Trophoblast cell (in vitro differentiated cells and primary cell): ENCODE measurements around the gene SORL1.

Experiments
- DNase-seq, 2 donors: peaks; one replicate each; pipeline ENCODE4 v3.0.0-alpha.2; 2016
- H2AFZ ChIP-seq: 2 replicates; pipeline ENCODE4 v1.6.1; 2013; ENCODE audit warnings: low read length, moderate library complexity, mild to moderate bottlenecking; ENCODE audit not compliant: insufficient read depth, poor library complexity
- H2AK5ac ChIP-seq: 2 replicates; pipeline ENCODE4 v1.6.1; 2013; ENCODE audit warnings: mild to moderate bottlenecking, low read length
- H2BK120ac ChIP-seq: 2 replicates; pipeline ENCODE4 v1.6.1; 2013; ENCODE audit warnings: low read length, mild to moderate bottlenecking, moderate library complexity; ENCODE audit not compliant: insufficient read depth, poor library complexity
- H2BK12ac ChIP-seq: 2 replicates; pipeline ENCODE4 v1.6.1; 2013; ENCODE audit warnings: mild to moderate bottlenecking, low read length, moderate library complexity
- H2BK5ac ChIP-seq: 2 replicates; pipeline ENCODE4 v1.6.1; 2013; ENCODE audit warnings: low read length, low read depth, moderate library complexity, mild to moderate bottlenecking; ENCODE audit not compliant: poor library complexity
- H3K14ac ChIP-seq: 2 replicates; pipeline ENCODE4 v1.6.1; 2013; ENCODE audit warnings: mild to moderate bottlenecking, low read length
- H3K18ac ChIP-seq: 2 replicates; pipeline ENCODE4 v1.6.1; 2013; ENCODE audit warnings: mild to moderate bottlenecking, low read length
- H3K23ac ChIP-seq: 2 replicates; pipeline ENCODE4 v1.6.1; 2013; ENCODE audit warnings: low read length
- H3K27ac ChIP-seq: 2 replicates; pipeline ENCODE4 v1.5.1; 2013; ENCODE audit warnings: low read depth, mild to moderate bottlenecking, inconsistent platforms, low read length, moderate library complexity
- H3K27me3 ChIP-seq: 2 replicates; pipeline ENCODE4 v1.6.1; 2013; ENCODE audit warnings: inconsistent platforms, mild to moderate bottlenecking, low read length, moderate library complexity; ENCODE audit not compliant: insufficient read depth
- H3K36me3 ChIP-seq, 2 experiments: 1 replicate in 1 of 2; 2 replicates in 1 of 2; pipeline ENCODE4 v1.6.1; 2013; ENCODE audit warnings: low read length in 2 of 2, mild to moderate bottlenecking in 2 of 2, moderate library complexity in 1 of 2; ENCODE audit not compliant: insufficient read depth in 2 of 2, control insufficient read depth in 1 of 2
- H3K4ac ChIP-seq: 2 replicates; pipeline ENCODE4 v1.6.1; 2013; ENCODE audit warnings: low read depth, mild to moderate bottlenecking, low read length, moderate library complexity
- H3K4me1 ChIP-seq, 2 experiments: 1 replicate in 1 of 2; 2 replicates in 1 of 2; pipeline ENCODE4 v1.6.1; 2013; ENCODE audit warnings: low read length in 2 of 2, mild to moderate bottlenecking in 2 of 2, moderate library complexity in 1 of 2; ENCODE audit not compliant: insufficient read depth in 2 of 2, control insufficient read depth in 1 of 2
- H3K4me2 ChIP-seq: 2 replicates; pipeline ENCODE4 v1.6.1; 2013; ENCODE audit warnings: inconsistent platforms, mild to moderate bottlenecking, low read length, moderate library complexity
- H3K4me3 ChIP-seq: 2 replicates; pipeline ENCODE4 v1.5.1; 2013; ENCODE audit warnings: mild to moderate bottlenecking, low read depth, low read length, inconsistent platforms
- H3K79me1 ChIP-seq: one replicate; pipeline ENCODE4 v1.6.1; 2013; ENCODE audit warnings: low read length
- H3K79me2 ChIP-seq: 2 replicates; pipeline ENCODE4 v1.6.1; 2013; ENCODE audit warnings: low read length, mild to moderate bottlenecking; ENCODE audit not compliant: control insufficient read depth, insufficient read depth, poor library complexity
- H3K9ac ChIP-seq: 2 replicates; pipeline ENCODE4 v1.6.1; 2013; ENCODE audit warnings: mild to moderate bottlenecking, low read length
- H3K9me3 ChIP-seq: 2 replicates; pipeline ENCODE4 v1.6.1; 2013; ENCODE audit warnings: low read depth, mild to moderate bottlenecking, control low read depth, inconsistent platforms, low read length; ENCODE audit not compliant: insufficient read depth
- H4K12ac ChIP-seq: 2 replicates; pipeline ENCODE4 v1.6.1; 2013; ENCODE audit warnings: low read depth, mild to moderate bottlenecking, low read length, moderate library complexity
- H4K8ac ChIP-seq: 2 replicates; pipeline ENCODE4 v1.6.1; 2013; ENCODE audit warnings: low read depth, mild to moderate bottlenecking, low read length, moderate library complexity
- H4K91ac ChIP-seq: one replicate; pipeline ENCODE4 v1.6.1; 2013; ENCODE audit warnings: low read depth, mild to moderate bottlenecking, low read length, moderate library complexity
- WGBS: extraction: QIAGEN DNeasy Blood & Tissue Kit; methylation state at CpG from one replicate; pipeline ENCODE4 v1.1.7; 2013; ENCODE audit warnings: missing lambda C conversion rate; ENCODE audit not compliant: insufficient read length, insufficient coverage; ENCODE audit errors: extremely low coverage; 5-methylcytosine and 5-hydroxymethylcytosine counted together

SORL1 gene

GRCh38 chr11:121672630-121673487, 220.7 kb downstream of the SORL1 start:
- Histone ChIP-seq H3K4me1 (peaks cover 11 to 19% of the 10 kb centered on the region in 2 experiments), H3K23ac (no peak overlapping the region), H3K79me1 (peaks cover 11% of the 10 kb centered on the region), H2BK12ac (peak overlapping the region; percentile 5), H3K79me2 (no peaks in the 10 kb centered on the region), H3K27me3 (no peaks in the 10 kb centered on the region), H4K12ac (no peak overlapping the region), H3K4ac (no peak overlapping the region), H4K91ac (peak overlapping the region; percentile 6), H3K9me3 (peaks cover 2% of the 10 kb centered on the region), H3K36me3 (no peaks in the 10 kb centered on the region), H3K14ac (peak overlapping the region; percentile 15), H4K8ac (no peak overlapping the region), H2AFZ (no peak overlapping the region), H2AK5ac (no peak overlapping the region), H3K4me2 (no peak overlapping the region), H2BK120ac (no peak overlapping the region), H3K18ac (no peak overlapping the region), H3K4me3 (no peak overlapping the region), H3K9ac (no peak overlapping the region), H3K27ac (peak overlapping the region; percentile 42), H2BK5ac (peak overlapping the region; percentile 20)
- no peak for DNase-seq
- WGBS, result no CpG with 5 or more reads among the region's 13 CpGs

DNA sequence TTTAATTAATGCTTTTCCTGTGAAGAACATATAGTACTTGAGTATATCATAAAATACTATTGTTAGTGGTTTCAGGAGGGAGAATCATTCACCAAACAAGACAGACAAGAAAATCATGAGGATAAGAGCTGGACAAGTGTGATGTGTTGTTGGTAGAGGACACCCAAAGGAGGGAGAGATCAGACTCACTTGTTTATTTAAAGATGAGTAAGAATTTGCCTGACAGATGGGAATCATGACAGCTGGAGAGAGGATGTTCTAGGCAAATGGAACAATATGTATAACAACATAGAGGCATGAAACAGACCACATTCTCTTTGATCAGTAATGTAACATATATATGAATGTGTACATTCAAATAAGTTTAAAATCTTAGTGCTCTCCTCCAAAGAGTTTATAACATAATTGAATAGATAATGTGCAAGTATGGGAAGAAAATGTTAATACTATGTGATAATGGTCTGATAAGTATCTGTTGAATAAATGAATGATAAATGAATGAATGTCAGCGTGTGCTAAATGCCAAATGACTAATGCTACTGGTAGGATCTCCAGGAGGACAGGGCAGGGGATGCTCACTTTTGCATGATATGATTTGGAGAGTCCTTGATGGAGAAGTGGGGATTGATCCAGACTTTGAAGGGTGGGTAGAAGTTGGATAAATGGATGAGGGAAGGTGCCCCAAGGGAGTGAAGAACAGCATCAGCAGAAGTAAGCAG, 229.6 kb downstream of the SORL1 start:
- no peaks in the 10 kb centered on the region for H3K79me2 ChIP-seq
- H4K91ac ChIP-seq, result no peak overlapping the region
- H3K23ac ChIP-seq, result no peak overlapping the region
- H3K79me1 ChIP-seq, result peaks cover 3% of the 10 kb centered on the region
- H3K4me2 ChIP-seq, result no peak overlapping the region
- no peak overlapping the region for H3K18ac ChIP-seq
- H2AK5ac ChIP-seq, result no peak overlapping the region
- no peak overlapping the region for H4K12ac ChIP-seq
- H3K9ac ChIP-seq, result no peak overlapping the region
- WGBS, result no CpG with 5 or more reads among the region's 1 CpG
- H3K4ac ChIP-seq, result no peak overlapping the region
- no peak overlapping the region for H3K4me3 ChIP-seq
- H3K27ac ChIP-seq, result no peak overlapping the region
- no peak overlapping the region for H3K14ac ChIP-seq
- no peaks in the 10 kb centered on the region for H3K36me3 ChIP-seq
- no peak overlapping the region for H2BK12ac ChIP-seq
- H3K4me1 ChIP-seq, result no peaks in the 10 kb centered on the region
- no peak overlapping the region for H4K8ac ChIP-seq
- H2AFZ ChIP-seq, result no peak overlapping the region
- H3K27me3 ChIP-seq, result no peaks in the 10 kb centered on the region
- no peak for DNase-seq
- no peak overlapping the region for H2BK120ac ChIP-seq
- H3K9me3 ChIP-seq, result no peaks in the 10 kb centered on the region
- no peak overlapping the region for H2BK5ac ChIP-seq
